GM18861 (cell line): ENCODE measurements around the gene KRT72.

Source experiments
- ATAC-seq: cut with Tn5 transposase; IDR thresholded peaks from one replicate; pipeline ENCODE4 v1.9.1; 2021; ENCODE audit not compliant: unreplicated experiment

Gene KRT72

DNA sequence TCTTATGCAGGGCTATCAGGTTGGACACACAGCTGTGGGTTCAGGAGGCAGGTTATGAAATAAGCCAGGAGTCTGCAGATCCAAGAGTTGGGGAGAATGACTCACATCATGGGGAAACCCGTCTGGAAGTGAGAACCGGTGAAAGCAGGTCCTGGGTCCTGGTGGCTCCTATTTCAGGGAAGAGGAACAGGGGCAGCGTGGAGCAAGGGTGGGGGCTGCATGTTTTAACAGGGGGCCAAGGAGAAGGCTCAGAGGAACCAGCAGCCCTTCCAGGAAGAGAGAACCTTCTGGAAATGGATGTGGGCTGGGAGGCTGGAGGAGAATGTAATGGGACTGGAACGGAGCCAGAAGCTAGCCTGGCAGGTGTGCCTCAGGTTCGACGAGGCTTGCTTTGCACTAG lies 19.8 kb downstream of the KRT72 start:
- ATAC-seq: no peak

DNA sequence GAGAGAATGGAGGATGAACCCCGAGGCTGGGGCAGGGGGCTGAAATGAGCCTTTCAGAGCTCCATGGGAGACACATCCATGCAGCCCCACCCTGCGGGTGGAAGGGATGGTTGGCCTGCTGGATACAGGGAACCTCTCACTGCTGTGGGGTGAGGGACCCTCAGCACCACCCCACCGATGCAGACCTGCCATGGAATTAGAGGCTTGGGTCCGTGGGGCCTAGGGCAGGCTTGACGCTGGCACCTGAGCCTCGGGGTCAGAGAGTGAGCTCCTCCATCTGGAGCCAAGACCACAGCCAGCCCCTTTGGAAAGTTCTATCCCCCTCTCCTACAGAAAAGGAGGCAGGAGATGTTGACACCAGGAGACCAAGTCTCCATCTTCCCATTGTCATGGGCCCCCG lies 20.2 kb downstream of the KRT72 start:
- ATAC-seq: no peak

DNA sequence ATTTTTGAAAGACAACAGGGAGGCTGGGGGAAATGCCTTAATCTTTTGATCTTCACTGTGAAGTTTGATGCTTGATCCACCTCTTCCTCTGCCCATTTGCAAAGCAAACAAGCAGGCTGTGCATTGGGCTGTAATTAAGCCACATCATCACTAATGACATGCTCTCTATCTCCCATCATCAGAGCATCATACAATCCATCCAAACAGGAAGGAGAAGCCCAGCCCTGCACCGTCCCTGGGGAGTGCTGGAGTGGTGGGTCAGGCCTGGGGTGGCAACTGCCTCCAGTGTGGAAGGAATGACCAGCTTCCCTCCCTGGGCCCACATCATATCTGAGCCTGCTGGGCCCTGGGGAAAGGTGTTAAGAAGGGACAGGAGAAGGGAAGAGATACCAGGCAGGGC lies 20.8 kb downstream of the KRT72 start:
- no peak for ATAC-seq

DNA sequence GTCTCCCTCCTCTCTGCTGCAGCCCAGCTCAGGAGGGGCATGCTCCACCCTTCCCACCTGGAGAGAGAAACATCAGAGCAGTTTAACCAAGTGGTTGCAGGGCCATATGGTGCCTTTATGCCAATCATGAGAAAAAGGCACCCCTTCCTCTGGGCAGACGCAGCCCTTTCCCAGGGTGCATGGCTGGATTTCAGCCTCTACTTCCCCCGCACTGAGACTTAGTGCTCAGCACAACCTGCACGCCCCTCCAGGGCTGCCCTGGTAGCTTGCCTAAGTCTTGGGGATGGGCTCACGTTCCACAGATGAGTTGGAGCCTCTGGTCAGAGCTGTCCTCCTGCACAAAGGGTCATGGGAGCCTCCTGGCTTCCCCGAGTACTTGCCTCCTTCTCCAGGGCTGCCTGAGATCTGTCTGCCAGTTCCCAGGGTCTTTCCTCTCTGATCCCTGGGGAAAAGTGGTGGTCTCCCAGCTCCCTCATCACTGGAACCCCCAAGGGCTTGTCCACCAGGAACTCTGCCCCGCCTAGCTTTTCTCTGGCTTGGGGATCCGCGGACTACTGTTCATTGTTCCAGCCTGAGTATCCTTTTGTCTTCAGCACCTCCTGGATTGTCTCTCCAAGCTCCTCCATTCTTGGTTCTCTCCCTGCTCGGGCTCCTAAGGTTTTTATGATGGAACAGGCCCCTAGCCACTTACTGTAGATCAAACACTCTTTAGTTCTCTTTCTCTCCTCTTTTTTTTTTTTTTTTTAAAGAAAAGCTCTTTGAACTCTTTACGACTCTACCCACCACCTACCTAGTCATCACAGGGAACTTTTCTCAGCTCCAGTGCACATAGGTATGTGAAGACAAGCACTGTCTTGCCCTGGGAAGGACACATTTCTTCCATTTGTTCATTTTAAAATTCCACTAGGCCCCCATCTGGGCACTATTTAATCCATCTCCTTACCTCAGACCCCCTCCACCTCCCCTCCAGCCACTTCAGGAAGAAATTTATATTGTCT lies 21.5 kb downstream of the KRT72 start:
- no peak for ATAC-seq

DNA sequence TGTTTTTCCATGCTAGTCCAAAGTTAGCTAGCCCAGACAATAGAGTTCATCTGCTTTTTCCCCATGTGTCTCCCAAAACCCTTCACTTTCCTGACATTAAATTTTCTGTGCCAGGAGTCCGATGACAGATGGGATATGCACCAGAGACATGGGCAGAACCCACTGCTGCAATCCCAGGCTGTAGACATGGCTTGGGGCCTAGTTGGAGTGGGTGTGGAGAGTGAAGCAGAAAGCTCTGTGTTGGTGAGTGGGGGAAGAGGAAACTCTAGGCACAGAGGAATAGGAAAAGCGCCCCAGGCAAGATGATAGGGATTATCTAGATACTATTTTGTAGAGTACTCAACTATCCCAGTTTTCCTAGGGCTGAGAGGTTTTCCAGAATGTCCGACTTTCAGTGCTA lies 22.8 kb downstream of the KRT72 start:
- ATAC-seq: no peak

DNA sequence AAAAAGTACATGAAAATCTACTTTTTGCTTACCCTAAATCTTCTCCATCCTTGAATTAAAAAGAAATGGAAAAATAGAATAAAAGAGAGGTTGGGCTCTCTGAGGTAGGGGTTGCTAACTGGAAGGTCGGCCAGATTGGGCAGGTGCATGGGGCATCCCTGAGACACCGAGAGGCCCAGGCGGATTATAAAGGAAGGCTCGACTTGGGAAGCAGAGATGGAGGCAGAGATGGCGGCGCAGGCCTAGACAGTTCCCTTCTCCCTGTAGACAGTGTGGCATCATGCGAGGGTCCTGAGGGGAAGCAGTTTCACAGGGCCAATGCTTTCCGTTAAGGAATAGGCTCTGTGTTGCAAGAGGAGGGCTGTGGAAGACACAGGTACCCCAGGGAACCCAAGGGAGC lies 23.9 kb downstream of the KRT72 start:
- ATAC-seq: no peak

DNA sequence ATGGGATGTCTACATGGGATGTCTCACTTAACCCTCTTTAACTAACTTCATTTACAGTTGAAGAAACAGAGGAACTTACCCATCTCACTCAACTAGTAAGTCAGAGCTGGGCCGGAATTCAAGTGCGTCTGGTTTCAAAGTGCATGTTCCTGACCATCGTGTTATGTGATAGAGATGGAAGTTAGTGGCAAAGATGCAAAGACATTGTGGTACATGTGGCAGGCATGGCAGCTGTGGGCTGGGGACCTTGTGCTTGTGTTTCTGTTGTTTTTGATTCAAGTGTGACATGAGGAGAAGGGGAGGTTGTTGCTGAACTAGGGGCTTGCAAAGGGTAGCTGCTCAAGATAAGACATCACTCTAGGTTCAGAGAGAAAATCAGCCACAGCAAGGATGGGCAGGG lies 25.3 kb downstream of the KRT72 start:
- ATAC-seq: no peak

DNA sequence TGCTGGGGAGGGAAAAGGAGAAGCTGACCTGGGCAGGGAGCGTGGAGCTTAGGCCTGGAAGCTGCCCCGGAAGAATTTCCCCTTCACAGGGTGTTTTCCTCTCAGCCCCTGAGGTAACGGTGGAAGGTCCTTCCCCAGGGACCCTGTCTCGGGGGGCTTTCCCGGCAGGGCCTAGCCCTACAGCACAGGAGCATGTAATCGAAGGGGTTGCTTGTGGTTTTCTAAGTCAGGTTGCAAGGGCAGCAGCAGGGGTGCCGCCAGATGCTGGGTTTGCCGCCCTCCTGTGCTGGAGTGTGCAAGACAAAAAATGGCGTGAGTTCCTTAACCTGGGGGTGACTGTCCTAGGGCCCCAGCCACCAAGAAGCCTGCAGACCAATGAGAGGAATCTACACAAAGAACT lies 26.0 kb downstream of the KRT72 start:
- ATAC-seq: no peak

DNA sequence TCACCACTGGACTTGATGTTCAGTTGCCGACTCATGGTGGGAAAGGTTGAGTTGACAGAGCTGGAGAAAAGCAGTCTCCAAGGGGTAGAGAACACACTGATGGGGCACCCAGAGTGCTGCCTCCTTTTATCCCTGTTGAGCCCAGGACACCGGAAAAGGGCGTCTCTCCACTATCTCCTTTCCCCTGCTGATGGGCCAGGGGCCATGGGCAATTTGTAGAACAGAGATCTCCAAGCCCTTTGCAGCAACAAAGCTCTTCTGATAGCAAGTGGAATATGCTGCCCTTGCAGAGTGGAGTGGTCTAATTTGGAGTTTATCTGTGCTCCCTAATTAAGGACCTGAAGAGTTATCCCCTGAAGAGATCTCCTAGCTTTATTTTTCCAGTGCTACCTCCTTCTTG lies 27.5 kb downstream of the KRT72 start, which contains the start of gene KRT74:
Gene KRT74, minus strand, starts transcription at position 101 of the 400 bp plus-strand sequence. Its CDS starts 66 bp downstream, at position 35.
- ATAC-seq: no peak

DNA sequence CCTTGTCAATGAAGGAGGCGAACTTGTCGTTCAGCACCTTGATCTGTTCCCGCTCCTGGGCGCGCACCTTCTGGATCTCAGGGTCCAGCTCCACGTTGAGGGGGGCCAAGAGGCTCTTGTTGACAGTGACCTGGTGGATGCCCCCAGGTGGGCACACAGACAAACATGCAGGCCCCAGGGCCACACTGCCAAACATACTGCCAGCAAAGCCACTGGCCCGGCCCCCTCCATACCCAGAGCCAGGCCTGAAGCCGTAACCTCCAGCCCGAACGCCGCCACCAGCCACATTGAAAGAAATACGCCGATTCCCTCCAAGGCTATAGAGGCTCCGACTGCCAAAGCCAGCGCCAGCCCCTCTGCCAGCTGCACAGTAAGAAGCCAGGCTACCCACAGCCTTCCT lies 28.0 kb downstream of the KRT72 start:
- no peak for ATAC-seq

DNA sequence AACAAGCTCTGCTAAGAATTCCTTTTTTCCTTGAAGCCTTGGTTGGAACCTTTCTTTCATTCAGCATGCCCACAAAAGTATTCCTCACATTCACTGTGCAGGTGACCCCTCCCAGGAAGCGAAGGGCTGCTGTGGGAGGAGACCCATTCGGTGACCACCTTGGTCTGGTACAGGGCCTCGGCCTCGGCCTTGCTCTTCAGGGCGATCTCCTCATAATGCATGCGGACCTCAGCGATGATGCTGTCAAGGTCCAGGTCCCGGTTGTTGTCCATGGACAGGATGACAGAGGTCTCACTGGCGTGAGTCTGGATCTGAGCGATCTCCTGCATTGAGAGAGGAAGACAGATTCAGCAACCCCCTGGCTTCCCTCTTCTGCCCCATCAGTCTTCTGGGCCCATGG lies 30.8 kb downstream of the KRT72 start:
- no peak for ATAC-seq

DNA sequence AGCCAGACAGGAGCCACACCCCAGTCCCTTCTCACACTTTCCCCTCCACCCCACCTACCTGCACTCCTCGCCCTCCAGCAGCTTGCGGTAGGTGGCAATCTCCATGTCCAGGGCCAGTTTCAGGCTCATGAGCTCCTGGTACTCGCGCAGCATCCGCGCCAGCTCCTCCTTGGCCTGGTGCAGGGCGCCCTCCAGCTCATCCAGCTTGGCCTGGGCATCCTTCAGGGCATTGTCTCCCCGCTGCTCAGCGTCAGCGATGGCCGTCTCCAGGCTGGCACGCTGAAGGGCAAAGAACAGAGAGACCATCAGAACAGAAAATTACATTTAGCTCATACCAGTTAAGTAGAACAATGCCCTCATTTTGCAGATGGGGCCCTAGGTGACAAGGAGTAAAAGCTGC lies 33.2 kb downstream of the KRT72 start:
- ATAC-seq: no peak

DNA sequence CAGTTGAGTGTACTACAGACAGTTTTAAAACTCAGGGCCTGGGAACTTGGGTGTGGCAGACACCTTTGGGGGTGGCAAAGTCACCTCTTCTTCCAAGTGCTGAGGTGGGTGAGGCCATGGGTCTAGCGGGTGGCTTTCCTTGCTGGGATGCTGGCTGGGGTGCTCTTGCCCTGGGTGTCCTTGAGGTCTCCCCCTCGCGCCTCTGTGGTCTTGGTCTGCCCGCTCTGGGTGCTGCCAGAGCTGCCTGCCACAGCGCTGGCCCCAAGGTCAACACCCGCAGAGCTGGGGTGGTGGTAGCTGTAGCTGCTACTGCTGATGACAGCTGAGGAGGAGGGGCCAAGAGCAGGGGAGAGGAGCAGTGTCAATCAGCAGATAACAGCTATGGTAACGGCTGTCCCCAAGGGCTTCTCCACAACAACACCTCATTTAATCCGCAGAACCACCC lies 34.4 kb downstream of the KRT72 start:
- no peak for ATAC-seq

DNA sequence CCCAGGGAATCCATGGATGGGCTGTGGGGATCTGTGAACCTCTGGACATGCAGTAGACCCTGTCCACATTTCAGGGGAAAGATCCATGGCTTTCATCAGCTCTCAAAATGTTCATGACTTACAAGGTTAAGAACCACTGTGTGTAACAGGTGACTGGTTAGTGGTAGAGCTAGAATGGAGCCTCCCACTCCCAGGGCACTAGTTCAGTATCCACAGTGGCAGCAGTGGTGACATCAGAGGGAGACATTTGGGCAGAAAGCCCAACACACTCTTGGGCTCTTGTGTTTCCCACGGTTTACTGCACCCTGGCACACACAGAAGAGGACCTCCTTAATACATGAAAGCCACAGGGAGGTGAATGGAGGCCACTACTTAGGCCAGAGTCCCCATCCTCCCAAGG lies 36.7 kb downstream of the KRT72 start:
- no peak for ATAC-seq

DNA sequence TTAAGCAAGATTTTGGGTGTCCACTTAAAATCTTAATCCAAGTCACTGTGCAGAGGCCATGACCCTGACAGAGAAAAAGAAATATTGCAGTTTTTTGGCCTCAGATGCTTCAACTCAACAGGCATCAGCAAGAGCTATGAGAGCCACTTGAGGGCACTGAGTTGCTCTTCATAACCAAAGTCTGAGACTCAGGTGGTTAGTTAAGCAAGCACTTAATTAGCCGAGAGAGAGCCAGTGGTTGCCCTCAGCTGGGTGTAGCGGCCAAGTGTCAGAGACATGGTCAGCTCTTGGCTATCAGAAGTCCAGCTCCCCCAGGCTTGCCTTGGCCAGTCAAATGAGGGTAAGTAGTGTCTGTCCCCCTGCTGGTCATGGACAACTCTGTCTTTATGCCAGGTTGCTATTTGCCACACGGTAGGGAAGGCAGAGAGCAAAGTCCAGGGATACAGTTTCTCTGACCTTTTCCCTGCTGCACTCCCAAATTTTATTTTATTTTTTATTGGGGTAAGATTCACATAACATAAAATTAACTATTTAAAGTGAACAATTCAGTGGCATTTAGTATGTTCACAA lies 39.3 kb downstream of the KRT72 start:
- ATAC-seq: no peak

DNA sequence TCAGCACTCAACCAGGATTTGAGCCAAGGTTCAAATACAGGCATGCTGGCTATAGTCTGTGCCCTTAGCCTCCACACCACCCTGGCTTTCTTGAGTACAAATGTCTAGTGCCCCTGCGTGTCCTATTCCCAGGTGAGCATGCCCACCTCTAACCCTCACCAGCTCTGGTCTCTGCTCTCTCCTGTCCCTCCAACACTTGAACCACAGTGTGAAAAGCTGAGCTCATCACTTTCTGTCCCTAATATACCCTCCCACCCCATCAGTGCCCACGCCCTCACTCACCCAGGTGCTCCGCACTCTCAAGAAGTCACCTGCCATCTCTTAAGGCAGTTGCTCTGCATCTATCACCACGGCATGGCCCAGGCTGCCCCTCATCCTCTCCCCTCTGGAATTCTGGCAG lies 41.3 kb downstream of the KRT72 start:
- ATAC-seq: no peak

DNA sequence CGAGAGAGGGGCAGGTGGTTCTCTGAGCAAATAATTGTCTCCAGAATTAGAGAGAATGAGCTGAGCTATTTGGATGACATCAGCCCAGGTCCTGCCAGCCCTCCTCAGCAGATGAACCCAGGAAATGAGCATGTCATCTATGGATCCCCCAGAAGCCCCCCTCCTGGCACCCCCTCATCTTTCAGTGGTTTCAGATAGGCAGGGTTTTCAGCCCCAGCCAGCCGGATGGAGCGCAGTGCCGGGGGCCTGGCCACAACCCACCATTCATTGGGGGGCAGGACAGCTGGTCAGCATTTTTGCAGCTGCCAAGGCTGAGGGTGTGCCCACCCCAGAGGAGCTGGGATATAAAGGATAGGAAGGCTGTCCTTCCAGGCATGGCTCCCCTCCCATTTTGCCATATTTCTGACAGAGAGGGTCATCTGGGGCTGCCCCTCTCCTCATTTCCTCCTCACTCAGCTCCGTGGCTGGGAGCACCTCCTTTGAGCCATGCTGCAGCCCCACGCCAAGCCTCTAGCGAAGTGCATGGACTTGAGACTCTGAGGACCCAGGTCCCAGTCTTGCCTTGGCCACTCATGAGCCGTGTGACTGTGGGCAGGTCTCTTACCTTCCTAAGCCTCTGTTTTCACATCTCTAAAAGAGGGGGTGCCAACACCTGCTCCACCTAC lies 42.4 kb downstream of the KRT72 start:
- no peak for ATAC-seq

DNA sequence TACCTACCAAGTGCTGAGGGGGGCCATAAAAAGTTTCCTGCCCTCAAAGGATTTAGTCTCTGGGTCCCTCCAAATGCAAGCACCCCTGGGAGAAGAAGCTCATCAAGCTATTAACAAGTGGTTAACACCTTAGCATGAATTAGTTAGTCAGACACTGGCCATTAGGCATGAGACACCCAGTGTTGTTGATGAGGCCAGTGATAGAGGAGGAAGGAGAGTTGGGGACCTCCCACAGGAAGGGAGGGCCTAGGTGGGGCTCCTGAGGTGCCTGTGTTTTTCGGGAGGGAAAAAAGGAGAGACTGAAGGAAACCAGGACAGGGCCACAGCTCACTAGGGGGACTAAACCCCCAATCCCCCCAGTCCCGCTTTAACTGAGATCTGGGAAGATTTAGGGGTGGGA lies 43.8 kb downstream of the KRT72 start:
- no peak for ATAC-seq

DNA sequence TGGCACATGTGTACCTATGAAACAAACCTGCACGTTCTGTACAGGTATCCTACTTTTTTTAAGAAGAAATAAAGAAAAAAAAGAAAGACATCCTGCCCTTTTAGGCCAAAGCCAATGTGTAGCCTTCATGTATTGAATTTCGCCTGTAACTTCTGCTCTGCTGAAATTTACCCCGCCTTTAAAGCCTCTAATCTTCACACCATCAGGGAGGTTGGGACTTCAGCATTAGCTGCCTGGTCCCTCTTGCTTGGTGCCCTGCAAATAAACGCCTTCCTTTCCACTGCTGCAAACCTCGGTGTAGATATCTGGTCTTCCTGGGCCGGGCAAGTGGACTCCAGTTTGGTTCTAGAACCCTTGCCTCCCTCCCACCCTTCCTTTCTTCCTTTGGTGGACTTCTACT lies 45.7 kb downstream of the KRT72 start:
- no peak for ATAC-seq

DNA sequence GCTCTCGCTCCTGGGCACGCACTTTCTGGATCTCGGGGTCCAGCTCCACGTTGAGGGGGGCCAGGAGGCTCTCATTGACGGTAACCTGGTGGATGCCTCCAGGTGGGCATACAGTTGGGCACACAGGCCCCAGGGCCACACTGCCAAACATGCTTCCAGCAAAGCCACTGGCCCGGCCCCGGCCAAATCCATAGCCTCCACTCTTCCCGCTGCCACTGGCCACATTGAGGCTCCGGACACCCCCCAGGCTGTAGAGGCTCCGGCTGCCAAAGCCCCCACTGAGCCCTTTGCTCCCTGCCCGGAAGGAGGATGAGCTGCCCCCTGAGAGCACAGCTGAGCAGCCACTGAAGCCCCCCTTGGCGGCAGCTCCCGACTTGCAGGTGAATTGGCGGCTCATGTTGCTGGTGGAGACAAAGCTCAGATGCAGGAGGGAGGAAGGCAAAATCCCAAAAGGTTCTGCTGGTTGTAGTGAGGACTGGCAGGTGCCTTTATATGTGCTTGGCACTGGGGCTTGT lies 48.5 kb downstream of the KRT72 start, which contains the start of gene KRT71:
Gene KRT71, minus strand, starts transcription at position 465 of the 515 bp plus-strand sequence. Its CDS starts 68 bp downstream, at position 397.
- ATAC-seq: no peak

DNA sequence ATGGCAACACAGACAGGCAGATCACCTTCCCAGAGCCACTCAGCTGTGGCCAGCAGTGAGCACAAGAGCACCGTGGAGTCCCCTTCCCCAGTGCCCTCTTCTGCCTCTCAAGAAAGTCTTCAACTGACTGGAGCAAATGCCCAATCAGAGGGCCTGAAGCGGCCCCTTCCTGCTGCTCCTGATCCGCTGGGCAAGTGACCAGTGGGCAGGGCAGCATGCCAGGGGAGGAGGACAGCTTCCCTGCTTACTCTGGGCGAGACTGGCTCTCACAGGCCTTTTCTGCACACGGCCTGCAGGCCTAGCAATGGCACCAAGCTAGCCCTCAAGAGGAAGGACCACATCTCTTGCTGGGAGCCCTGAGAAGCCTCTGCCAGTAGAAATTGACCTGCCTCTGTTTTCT lies 49.2 kb downstream of the KRT72 start:
- ATAC-seq: no peak
